ENCODE results near the gene NIPAL4.
"Not testable (repeated sequence)": the region's sequence is repeated elsewhere in the genome, so short reads cannot be mapped to it uniquely, and the experiment has no call there.

The NIPAL4 gene

DNA sequence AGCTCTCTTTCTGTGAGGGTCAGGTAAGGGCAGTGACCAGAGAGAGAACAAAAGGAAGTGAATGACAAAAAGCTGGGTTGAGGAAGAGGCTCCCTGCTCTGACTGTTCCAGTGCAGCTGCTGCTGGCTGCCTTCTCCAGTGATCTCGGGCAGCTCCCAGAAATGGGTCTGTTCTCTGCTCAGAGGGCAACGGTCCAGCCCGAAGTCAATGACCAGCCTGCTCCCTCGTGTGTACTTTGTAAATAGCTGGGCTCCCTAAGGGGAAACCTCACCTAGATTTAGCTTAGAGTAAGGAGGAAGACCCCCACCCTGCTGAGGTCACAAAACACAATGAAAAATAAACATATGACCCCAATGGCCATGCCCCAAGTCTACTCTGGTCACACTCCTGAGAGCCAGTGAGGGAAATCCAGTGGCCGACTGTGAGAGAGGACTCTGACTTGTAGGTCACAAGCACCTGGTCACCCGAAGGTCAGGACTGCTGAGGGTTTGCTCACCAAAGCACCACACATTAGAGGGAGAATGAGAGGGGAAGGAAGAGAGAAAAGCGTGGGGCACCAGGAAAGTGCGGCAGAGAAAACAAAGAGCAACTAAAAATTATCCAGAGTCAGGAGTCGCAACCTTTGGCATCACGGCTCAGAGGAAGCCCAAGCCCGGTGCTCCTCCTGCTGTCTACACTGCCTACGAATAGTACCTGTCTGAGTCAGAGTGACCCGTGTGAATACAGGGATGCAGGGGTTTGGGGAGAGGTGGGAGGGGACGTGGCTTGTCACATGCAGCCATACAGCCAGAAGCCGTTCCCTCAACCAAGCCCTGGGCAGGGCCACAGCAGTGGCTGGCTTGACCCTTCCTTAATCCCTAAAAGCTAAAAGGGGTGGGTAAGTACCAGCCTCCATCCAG is 19.8 kb downstream of the NIPAL4 start:
- no peak for TF ChIP-seq Cebpa-rat (IDR thresholded peaks at IDR 0.05)
- Histone ChIP-seq H4K20me1 (peaks cover 0 to 3% (median 0%) of the 10 kb centered on the region in 11 experiments; a peak in 1 of 22 replicates), H3K4me1 (peaks cover 8 to 22% (median 14%) of the 10 kb centered on the region in 10 experiments), H3K4me2 (no peak overlapping the region), H3K9ac (no peak overlapping the region), H3K4me3 (no peak overlapping the region), H3K27ac (no peak overlapping the region), H3K36me3 (peaks cover 0 to 27% (median 8%) of the 10 kb centered on the region in 11 experiments; a peak in 10 of 22 replicates), H3K27me3 (no peaks in the 10 kb centered on the region), H3K9me3 (replicated peaks in 1 of 11) (no peaks in the 10 kb centered on the region)

- no peak overlapping the region for H3K4me3 ChIP-seq
- peaks cover 0 to 5% (median 0%) of the 10 kb centered on the region in 11 experiments; a peak in 1 of 22 replicates for H4K20me1 ChIP-seq
- H3K4me2 ChIP-seq = no peak overlapping the region
- no peak overlapping the region for H3K27ac ChIP-seq
- H3K36me3 ChIP-seq = peaks cover 0 to 30% (median 8%) of the 10 kb centered on the region in 11 experiments; a peak in 10 of 22 replicates
- no peaks in the 10 kb centered on the region for H3K27me3 ChIP-seq
- no peak overlapping the region for H3K9ac ChIP-seq
- TF ChIP-seq Cebpa-rat (IDR thresholded peaks at IDR 0.05) = no peak
- no peaks in the 10 kb centered on the region for H3K9me3 ChIP-seq (replicated peaks in 1 of 11)
- H3K4me1 ChIP-seq = peaks cover 17 to 36% (median 27%) of the 10 kb centered on the region in 10 experiments
These were observed 21.3 kb downstream of the NIPAL4 start for GRCh38 chr5:157481265-157481664.

DNA sequence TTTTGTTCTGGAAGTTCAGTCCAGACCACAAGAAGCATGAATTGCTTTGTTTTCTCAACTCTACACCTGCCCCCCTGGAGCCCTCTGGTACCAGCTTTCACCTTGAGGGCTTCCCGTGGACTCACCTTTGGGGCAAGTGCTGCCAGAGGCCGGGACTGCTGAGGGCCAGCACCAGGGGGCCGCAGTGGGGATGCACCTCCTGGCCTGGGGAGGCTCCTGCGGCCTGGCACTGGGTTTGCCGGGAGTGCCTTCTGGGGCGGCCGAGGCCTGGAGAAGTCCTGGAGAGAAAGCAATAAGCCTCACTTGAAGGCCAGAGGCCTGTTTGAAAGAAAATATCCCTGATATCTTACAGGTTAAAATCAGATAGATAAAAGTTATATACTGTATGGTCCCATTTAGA is 21.7 kb downstream of the NIPAL4 start:
- Histone ChIP-seq H3K27me3 (no peaks in the 10 kb centered on the region), H3K36me3 (peaks cover 0 to 30% (median 8%) of the 10 kb centered on the region in 11 experiments; a peak in 10 of 22 replicates), H4K20me1 (peaks cover 0 to 5% (median 0%) of the 10 kb centered on the region in 11 experiments; a peak in 1 of 22 replicates), H3K4me1 (peaks cover 21 to 40% (median 30%) of the 10 kb centered on the region in 10 experiments), H3K4me3 (no peak overlapping the region), H3K4me2 (no peak overlapping the region), H3K9me3 (replicated peaks in 1 of 11) (no peaks in the 10 kb centered on the region), H3K27ac (no peak overlapping the region), H3K9ac (no peak overlapping the region)
- no peak for TF ChIP-seq Cebpa-rat (IDR thresholded peaks at IDR 0.05)

DNA sequence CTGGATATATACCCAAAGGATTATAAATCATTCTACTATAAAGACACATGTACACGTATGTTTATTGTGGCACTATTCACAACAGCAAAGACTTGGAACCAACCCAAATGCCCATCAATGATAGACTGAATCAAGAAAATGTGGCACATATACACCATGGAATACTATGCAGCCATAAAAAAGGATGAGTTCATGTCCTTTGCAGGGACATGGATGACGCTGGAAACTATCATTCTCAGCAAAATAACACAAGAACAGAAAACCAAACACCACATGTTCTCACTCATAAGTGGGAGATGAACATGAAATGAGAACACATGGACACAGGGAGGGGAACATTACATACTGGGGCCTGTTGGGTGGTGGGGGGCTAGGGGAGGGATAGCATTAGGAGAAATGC is 22.7 kb downstream of the NIPAL4 start:
- not testable (repeated sequence) for H3K27ac ChIP-seq; H3K4me3 ChIP-seq; H3K9ac ChIP-seq; H3K27me3 ChIP-seq; H4K20me1 ChIP-seq; H3K4me2 ChIP-seq; H3K9me3 ChIP-seq (replicated peaks in 1 of 11)
- peaks cover 0 to 32% (median 11%) of the 10 kb centered on the region in 11 experiments; a peak in 11 of 22 replicates for H3K36me3 ChIP-seq
- H3K4me1 ChIP-seq = peaks cover 30 to 47% (median 40%) of the 10 kb centered on the region in 10 experiments

DNA sequence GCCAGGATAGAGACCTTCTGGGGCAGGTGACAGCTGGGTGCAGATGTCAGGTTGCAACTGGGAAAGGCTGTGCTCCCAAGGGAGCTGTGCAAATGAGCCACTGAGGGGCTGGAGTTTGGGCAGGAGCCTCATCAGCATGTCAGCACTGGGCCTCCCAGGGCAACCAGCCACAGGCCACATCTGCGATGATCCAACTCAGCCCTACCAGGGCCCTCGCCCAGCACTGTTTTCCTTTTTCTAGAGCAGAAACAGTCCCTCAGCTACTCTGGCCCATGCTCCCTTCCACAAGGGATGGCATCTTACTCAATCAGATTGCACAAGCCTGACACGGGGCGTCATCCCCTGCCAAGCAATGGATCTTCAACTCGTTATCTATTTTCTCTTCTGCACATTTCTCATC is 24.8 kb downstream of the NIPAL4 start:
- peaks cover 30 to 45% (median 40%) of the 10 kb centered on the region in 10 experiments for H3K4me1 ChIP-seq
- H3K4me2 ChIP-seq = peak overlapping the region; percentile 45 to 87 (median 66)
- peak overlapping the region in 3 of 11 experiments; percentile 0 to 17 (median 10); a peak in 2 of 22 replicates for H3K27ac ChIP-seq
- no peak overlapping the region for H3K9ac ChIP-seq
- peaks cover 0 to 9% (median 0%) of the 10 kb centered on the region in 11 experiments; a peak in 1 of 22 replicates for H3K9me3 ChIP-seq (replicated peaks in 1 of 11)
- no peak overlapping the region for H3K4me3 ChIP-seq
- H4K20me1 ChIP-seq = peaks cover 0 to 5% (median 0%) of the 10 kb centered on the region in 11 experiments; a peak in 1 of 22 replicates
- no peaks in the 10 kb centered on the region for H3K27me3 ChIP-seq
- H3K36me3 ChIP-seq = peaks cover 0 to 51% (median 18%) of the 10 kb centered on the region in 11 experiments; a peak in 13 of 22 replicates
- TF ChIP-seq Cebpa-rat (IDR thresholded peaks at IDR 0.05) = 0 out of 22 replicates have a peak, but pooled peaks of 1 of the 11 experiments have one; percentile 7

GRCh38 chr5:157485340-157485739 is 25.3 kb downstream of the NIPAL4 start:
- TF ChIP-seq Cebpa-rat (IDR thresholded peaks at IDR 0.05) = no peak
- no peak overlapping the region for H3K9ac ChIP-seq

DNA sequence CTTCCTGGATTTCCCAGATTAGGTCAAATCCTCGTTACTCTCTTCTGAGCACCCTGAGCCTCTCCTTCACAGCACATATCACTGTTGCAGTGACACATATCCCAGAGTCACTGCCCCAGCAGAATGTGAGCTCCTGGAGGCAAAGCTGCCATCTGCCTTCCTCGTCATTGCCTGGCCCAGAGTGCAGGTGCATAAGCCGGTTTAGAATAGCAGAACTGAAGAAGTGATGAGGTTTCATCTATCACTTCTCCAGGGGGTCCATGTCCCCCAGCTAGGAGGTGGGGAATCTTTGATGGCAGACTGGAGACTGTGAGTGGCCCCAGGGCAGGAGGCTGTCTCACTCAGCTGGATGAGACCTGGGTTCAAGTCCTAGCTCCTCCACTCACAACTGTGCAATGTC is 25.8 kb downstream of the NIPAL4 start:
- Histone ChIP-seq H3K4me2 (peak overlapping the region; percentile 45 to 87 (median 66); a peak in 19 of 22 replicates), H3K9ac (peak overlapping the region in 1 of 11 experiments; percentile 15; a peak in 1 of 22 replicates)
- no peak for TF ChIP-seq Cebpa-rat (IDR thresholded peaks at IDR 0.05)

More at GRCh38 chr5:157485340-157485739, 25.3 kb downstream of the NIPAL4 start:
- Histone ChIP-seq H3K4me2 (peak overlapping the region; percentile 45 to 87 (median 66)), H3K36me3 (peaks cover 0 to 57% (median 18%) of the 10 kb centered on the region in 11 experiments; a peak in 13 of 22 replicates), H3K27me3 (no peaks in the 10 kb centered on the region), H3K4me1 (peaks cover 30 to 45% (median 40%) of the 10 kb centered on the region in 10 experiments), H3K27ac (peak overlapping the region in 1 of 11 experiments; percentile 10; a peak in 2 of 22 replicates), H4K20me1 (peaks cover 0 to 5% (median 0%) of the 10 kb centered on the region in 11 experiments; a peak in 1 of 22 replicates), H3K9me3 (replicated peaks in 1 of 11) (peaks cover 0 to 9% (median 0%) of the 10 kb centered on the region in 11 experiments; a peak in 1 of 22 replicates), H3K4me3 (no peak overlapping the region)

GRCh38 chr5:157486221-157486681 is 26.2 kb downstream of the NIPAL4 start:
- Histone ChIP-seq H3K36me3 (peaks cover 0 to 51% (median 16%) of the 10 kb centered on the region in 11 experiments; a peak in 14 of 22 replicates), H3K4me3 (no peak overlapping the region), H3K27me3 (no peaks in the 10 kb centered on the region), H3K9ac (peak overlapping the region in 2 of 11 experiments; percentile 1 to 15; a peak in 2 of 22 replicates), H3K9me3 (replicated peaks in 1 of 11) (peaks cover 0 to 9% (median 0%) of the 10 kb centered on the region in 11 experiments; a peak in 1 of 22 replicates), H3K27ac (peak overlapping the region in 2 of 11 experiments; percentile 10 to 32; a peak in 2 of 22 replicates), H4K20me1 (peaks cover 0 to 5% (median 0%) of the 10 kb centered on the region in 11 experiments; a peak in 1 of 22 replicates), H3K4me1 (peaks cover 30 to 45% (median 40%) of the 10 kb centered on the region in 10 experiments), H3K4me2 (peak overlapping the region in 10 of 11 experiments; percentile 45 to 87 (median 66); a peak in 19 of 22 replicates)
- TF ChIP-seq Cebpa-rat (IDR thresholded peaks at IDR 0.05) = no peak

More for the DNA sequence above, 25.8 kb downstream of the NIPAL4 start:
- Histone ChIP-seq H3K4me1 (peaks cover 30 to 45% (median 40%) of the 10 kb centered on the region in 10 experiments), H3K36me3 (peaks cover 0 to 53% (median 18%) of the 10 kb centered on the region in 11 experiments; a peak in 13 of 22 replicates), H3K27ac (peak overlapping the region in 1 of 11 experiments; percentile 10; a peak in 2 of 22 replicates), H3K4me3 (no peak overlapping the region), H3K27me3 (no peaks in the 10 kb centered on the region), H3K9me3 (replicated peaks in 1 of 11) (peaks cover 0 to 9% (median 0%) of the 10 kb centered on the region in 11 experiments; a peak in 1 of 22 replicates), H4K20me1 (peaks cover 0 to 5% (median 0%) of the 10 kb centered on the region in 11 experiments; a peak in 1 of 22 replicates)
